Epithelial cell of proximal tubule (primary cell): ENCODE results near the gene PHF21B. TPM values are rescaled to one million over a fixed set of nuclear protein-coding genes. Genes with fewer than 3 reads are reported as not detected.

Source experiments
- DNase-seq: peaks from one replicate; pipeline ENCODE4 v3.0.0-alpha.2; 2011; ENCODE audit warnings: low read depth
- H3K4me3 ChIP-seq: 2 replicates; pipeline ENCODE4 v1.5.1; 2011; ENCODE audit warnings: low read depth, mild to moderate bottlenecking, low read length
- CTCF ChIP-seq: conservative IDR thresholded peaks from 2 replicates; pipeline ENCODE4 v1.5.1; 2012; ENCODE audit warnings: low read depth, mild to moderate bottlenecking, low read length
- total RNA-seq: library from RNA; depleted of rRNA; stranded (reverse); fragments of >200 nt; gene quantifications from 2 replicates; pipeline ENCODE4 v1.2.3, GENCODE V29; 2015

The PHF21B gene
- total RNA-seq, 1 donor from 2014 or later = 2.0 TPM

- H3K4me3 ChIP-seq = no peak overlapping the region
- no peak for TF ChIP-seq CTCF
- DNase-seq = no peak
Measured at GRCh38 chr22:44871782-44872181, 138.0 kb downstream of the PHF21B start.

GRCh38 chr22:44870021-44870420 is 139.8 kb downstream of the PHF21B start:
- DNase-seq = no peak
- no peak for TF ChIP-seq CTCF

GRCh38 chr22:44869196-44869595 is 140.6 kb downstream of the PHF21B start:
- DNase-seq = no peak
- TF ChIP-seq CTCF = no peak
- H3K4me3 ChIP-seq = no peak overlapping the region

More at GRCh38 chr22:44870021-44870420, 139.8 kb downstream of the PHF21B start:
- H3K4me3 ChIP-seq = no peak overlapping the region

- no peak for TF ChIP-seq CTCF
- no peak for DNase-seq
- H3K4me3 ChIP-seq = no peak overlapping the region
Measured at GRCh38 chr22:44865193-44866057, 144.4 kb downstream of the PHF21B start.

GRCh38 chr22:44862981-44863860 is 146.6 kb downstream of the PHF21B start:
- H3K4me3 ChIP-seq = no peak overlapping the region
- no peak for TF ChIP-seq CTCF
- no peak for DNase-seq

- no peak for DNase-seq
- H3K4me3 ChIP-seq = no peak overlapping the region
- TF ChIP-seq CTCF = no peak
Measured at GRCh38 chr22:44862281-44862680, 147.5 kb downstream of the PHF21B start.
